Measurements from ENCODE around the gene CHST8. TPM values are rescaled to one million over a fixed set of nuclear protein-coding genes. Genes with fewer than 3 reads are reported as not detected.

Gene CHST8
- total and polyA plus RNA-seq, 2 of the 13 experiments (the other 11 are each of a cell fraction or from before 2014, with no cell fraction given) = not detected

- no peak for TF ChIP-seq MEF2D (CRISPR knock-in tag; IDR thresholded peaks at IDR 0.05)
- no peak for TF ChIP-seq IKZF1 (IDR thresholded peaks at IDR 0.05)
- TF ChIP-seq ZBED4 (CRISPR knock-in tag; IDR thresholded peaks at IDR 0.05; ENCODE audit: borderline replicate concordance) = no peak
Observed at GRCh38 chr19:33703821-33704220, 82.1 kb downstream of the CHST8 start (continued).

- no peaks in the 10 kb centered on the region for H3K36me3 ChIP-seq (replicated peaks in 1 of 2; ENCODE audit: control insufficient read depth in 1 of 2, insufficient read depth in 2 of 2, low read length in 2 of 2)
- POLR2A ChIA-PET = no interaction called here
- no peak overlapping the region for H3K9ac ChIP-seq (ENCODE audit: insufficient read depth, low read depth, low read length)
- no peak for FAIRE-seq
- H3K4me2 ChIP-seq (ENCODE audit: low read depth, low read length) = no peak overlapping the region
- CTCF ChIA-PET (ENCODE audit: low intra/inter-chr PET ratio, low total read pairs) = no interaction called here
- no peaks in the 10 kb centered on the region for H3K9me3 ChIP-seq (ENCODE audit: low read length)
- intact Hi-C loops (cut with micrococcal nuclease; ENCODE audit: unreplicated experiment) (loop anchor here (2.0 kb wide), 1 partner anchor 273 kb away; no protein-coding TSS in a partner anchor), in situ Hi-C loops (cut with HindIII; ENCODE audit: extremely low pct_ligation_motif_present, low pct_unique_long_range_greater_than_20kb) (no loop called here)
- H3K27me3 ChIP-seq (ENCODE audit: control insufficient read depth in 1 of 2, insufficient read depth in 2 of 2, low read length in 2 of 2) = peaks cover 2 to 33% of the 10 kb centered on the region in 2 experiments; a peak in 4 of 5 replicates
- BruUV-seq (replicated peaks) = no TSS peak
- H3K27ac ChIP-seq (ENCODE audit: extremely low read length, insufficient read depth, low read length) = no peak overlapping the region
- no peaks in the 10 kb centered on the region for H3K4me1 ChIP-seq (ENCODE audit: insufficient read depth, low read length)
- 6% methylated on average over 2 of the region's 2 CpGs for WGBS (ENCODE audit: low lambda C conversion rate)
- ATAC-seq = no peak
- H3K79me2 ChIP-seq (ENCODE audit: insufficient read depth, low read length) = no peaks in the 10 kb centered on the region
- no peak overlapping the region for H2AFZ ChIP-seq (ENCODE audit: low read length)
- H4K20me1 ChIP-seq (ENCODE audit: insufficient read depth, low read length) = no peaks in the 10 kb centered on the region
- H3K4me3 ChIP-seq (replicated peaks in 1 of 3; ENCODE audit: insufficient read depth in 1 of 3, low read depth in 2 of 3, low read length in 3 of 3) = no peak overlapping the region
- no peak for DNase-seq (ENCODE audit: low spot score)
- no peak for TF ChIP-seq ZFP36L2 (CRISPR knock-in tag; IDR thresholded peaks at IDR 0.05)
- no peak for TF ChIP-seq FIP1L1 (IDR thresholded peaks at IDR 0.05; ENCODE audit: borderline replicate concordance, insufficient read depth, low read depth, low read length)
- TF ChIP-seq SRSF4 (IDR thresholded peaks at IDR 0.05; ENCODE audit: low read depth, low read length, poor library complexity, severe bottlenecking) = no peak
- TF ChIP-seq ELF1 (CRISPR knock-in tag; IDR thresholded peaks at IDR 0.05) = no peak
- no peak for TF ChIP-seq MXD1 (CRISPR knock-in tag; IDR thresholded peaks at IDR 0.05)
- TF ChIP-seq ZNF512B (CRISPR knock-in tag; IDR thresholded peaks at IDR 0.05; ENCODE audit: borderline replicate concordance) = no peak
- TF ChIP-seq ZBTB2 (CRISPR knock-in tag; IDR thresholded peaks at IDR 0.05; ENCODE audit: low read depth) = no peak
- TF ChIP-seq NFE2L2 (IDR thresholded peaks at IDR 0.05; ENCODE audit: low read length) = no peak
- no peak for TF ChIP-seq TRAFD1 (CRISPR knock-in tag; IDR thresholded peaks at IDR 0.05; ENCODE audit: borderline replicate concordance)
- no peak for TF ChIP-seq ZNF674 (CRISPR knock-in tag; IDR thresholded peaks at IDR 0.05; ENCODE audit: low read depth)
Observed at GRCh38 chr19:33704271-33704670, 82.5 kb downstream of the CHST8 start.

Data from HepG2 (cell line).